Vagina (tissue), 2 donors: Measurements from ENCODE around the gene CCDC85C. TPM values are rescaled to one million over a fixed set of nuclear protein-coding genes. Genes with fewer than 3 reads are reported as not detected.

Experiments
- DNase-seq, 2 donors: peaks; one replicate each; pipeline ENCODE4 v3.0.0-alpha.2; 2017; ENCODE audit errors: extremely low spot score in 2 of 2
- H3K27ac ChIP-seq: fragments of 200-600 bp; sonication (generic); one replicate; pipeline ENCODE4 v1.5.1; 2019
- H3K27me3 ChIP-seq: fragments of 200-600 bp; sonication (generic); one replicate; pipeline ENCODE4 v1.5.1; 2019
- H3K36me3 ChIP-seq, 2 donors: fragments of 200-600 bp; sonication (generic); one replicate each; pipeline ENCODE4 v1.5.1; 2017 to 2019
- H3K4me1 ChIP-seq: fragments of 200-600 bp; sonication (generic); one replicate; pipeline ENCODE4 v1.5.1; 2019
- H3K4me3 ChIP-seq, 2 donors: fragments of 200-600 bp; sonication (generic); 1 replicate in 1 of 2; 2 replicates in 1 of 2; pipeline ENCODE4 v1.5.1; 2016 to 2019
- H3K9me3 ChIP-seq: fragments of 200-600 bp; sonication (generic); one replicate; pipeline ENCODE4 v1.5.1; 2019
- CTCF ChIP-seq, 3 experiments: fragments of 450-650 bp in 2 of 3; fragments of 200-600 bp in 1 of 3; sonication (generic) in 1 of 3; IDR thresholded peaks; one replicate each; pipeline ENCODE4 v1.5.1; 2017 to 2019; ENCODE audit warnings: antibody characterized with exemption in 3 of 3, mild to moderate bottlenecking in 2 of 3, moderate library complexity in 2 of 3
- POLR2A ChIP-seq, 2 donors: fragments of 450-650 bp; IDR thresholded peaks; one replicate each; pipeline ENCODE4 v1.6.1; 2017; ENCODE audit warnings: antibody characterized with exemption in 2 of 2, mild to moderate bottlenecking in 2 of 2, moderate library complexity in 2 of 2
- POLR2AphosphoS5 ChIP-seq, 2 donors: sonication (generic); formaldehyde crosslinking; IDR thresholded peaks; one replicate each; pipeline ENCODE4 v1.9.0; 2017; ENCODE audit warnings: antibody characterized with exemption in 2 of 2, mild to moderate bottlenecking in 2 of 2, low read depth in 1 of 2; ENCODE audit not compliant: insufficient read depth in 1 of 2
- intact Hi-C: fragments of 100-400 bp; cut with DNase I; formaldehyde crosslinking; loops from one replicate; pipeline ENCODE4 v1.15.1; 2023
- total RNA-seq: library from RNA; depleted of rRNA; stranded (reverse); fragments of >200 nt; gene quantifications from one replicate; pipeline ENCODE4 v1.2.3, GENCODE V29; 2016

Gene CCDC85C
- total RNA-seq, 1 donor from 2014 or later: 6.9 TPM

DNA sequence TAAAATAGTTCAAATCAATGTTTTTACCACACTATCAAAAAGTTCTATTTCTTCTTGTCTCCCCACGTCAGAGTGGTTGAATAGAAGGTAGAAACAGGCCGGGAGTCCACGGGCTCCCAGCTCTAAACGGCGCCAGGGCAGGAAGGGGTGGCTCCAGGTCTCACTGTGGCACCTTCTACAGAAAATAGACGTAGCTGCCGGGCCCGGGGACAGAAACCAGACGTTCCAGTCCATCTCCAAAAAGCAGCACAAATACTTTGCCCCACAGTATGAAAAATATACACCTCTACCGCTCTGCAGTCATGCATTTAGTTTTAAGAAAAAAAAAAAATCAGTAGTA lies 91.9 kb downstream of the CCDC85C start:
- intact Hi-C loops: no loop called here
- no peak for TF ChIP-seq POLR2AphosphoS5 (IDR thresholded peaks at IDR 0.05; ENCODE audit: insufficient read depth in 1 of 2, low read depth in 1 of 2)
- TF ChIP-seq CTCF (IDR thresholded peaks at IDR 0.05): no peak
- no peak for TF ChIP-seq POLR2A (IDR thresholded peaks at IDR 0.05)
- H3K9me3 ChIP-seq: no peaks in the 10 kb centered on the region
- H3K4me3 ChIP-seq: no peak overlapping the region
- DNase-seq: no peak
- H3K27ac ChIP-seq: peak overlapping the region; percentile 10
- no peaks in the 10 kb centered on the region for H3K27me3 ChIP-seq
- peaks cover 0 to 52% of the 10 kb centered on the region in 2 donors for H3K36me3 ChIP-seq
- H3K4me1 ChIP-seq: peaks cover 16% of the 10 kb centered on the region

DNA sequence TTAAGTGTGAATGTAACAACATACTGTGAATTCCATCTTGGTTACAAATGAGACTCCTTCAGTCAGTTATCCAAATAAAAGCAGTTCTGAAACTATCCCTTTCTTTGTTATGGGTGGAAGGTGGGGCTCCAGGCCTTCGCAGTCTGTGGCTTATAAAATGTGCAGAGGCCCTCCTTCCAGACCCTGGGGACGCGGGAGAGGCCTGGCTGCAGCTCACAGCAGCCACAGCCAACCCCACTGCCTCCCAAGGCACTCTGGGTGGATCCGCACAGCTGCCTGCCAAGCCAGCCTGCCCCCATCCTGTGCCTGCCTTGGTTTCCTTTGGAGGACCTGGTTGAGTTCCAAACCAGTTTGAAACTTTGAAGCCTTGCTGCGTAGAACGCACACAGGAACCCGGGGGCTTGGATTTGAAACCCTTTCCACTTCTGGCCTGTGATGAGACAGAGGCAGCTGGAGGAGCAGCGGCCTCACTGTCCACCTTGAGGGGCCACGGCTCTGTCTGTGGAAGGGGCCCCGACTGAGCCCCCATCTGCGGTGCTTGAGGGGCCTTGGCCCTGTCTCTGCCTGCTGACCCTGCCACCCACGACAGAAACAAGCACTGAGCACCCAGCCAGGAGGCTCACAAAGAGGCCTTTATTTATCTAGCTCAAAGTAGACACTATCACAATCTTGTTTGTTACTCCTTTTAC lies 92.4 kb downstream of the CCDC85C start:
- H3K27me3 ChIP-seq: no peaks in the 10 kb centered on the region
- no peak for TF ChIP-seq POLR2A (IDR thresholded peaks at IDR 0.05)
- TF ChIP-seq CTCF (IDR thresholded peaks at IDR 0.05): no peak
- no peak for TF ChIP-seq POLR2AphosphoS5 (IDR thresholded peaks at IDR 0.05; ENCODE audit: insufficient read depth in 1 of 2, low read depth in 1 of 2)
- peak; percentile 83 to 84 for DNase-seq
- H3K4me1 ChIP-seq: peaks cover 16% of the 10 kb centered on the region
- intact Hi-C loops: no loop called here
- H3K4me3 ChIP-seq: no peak overlapping the region
- H3K9me3 ChIP-seq: no peaks in the 10 kb centered on the region
- peaks cover 0 to 57% of the 10 kb centered on the region in 2 donors for H3K36me3 ChIP-seq
- H3K27ac ChIP-seq: peak overlapping the region; percentile 10

GRCh38 chr14:99510556-99511139 lies 93.4 kb downstream of the CCDC85C start:
- H3K27ac ChIP-seq: no peak overlapping the region
- H3K4me3 ChIP-seq: no peak overlapping the region
- DNase-seq: peak in 1 of 2 donors; percentile 74

DNA sequence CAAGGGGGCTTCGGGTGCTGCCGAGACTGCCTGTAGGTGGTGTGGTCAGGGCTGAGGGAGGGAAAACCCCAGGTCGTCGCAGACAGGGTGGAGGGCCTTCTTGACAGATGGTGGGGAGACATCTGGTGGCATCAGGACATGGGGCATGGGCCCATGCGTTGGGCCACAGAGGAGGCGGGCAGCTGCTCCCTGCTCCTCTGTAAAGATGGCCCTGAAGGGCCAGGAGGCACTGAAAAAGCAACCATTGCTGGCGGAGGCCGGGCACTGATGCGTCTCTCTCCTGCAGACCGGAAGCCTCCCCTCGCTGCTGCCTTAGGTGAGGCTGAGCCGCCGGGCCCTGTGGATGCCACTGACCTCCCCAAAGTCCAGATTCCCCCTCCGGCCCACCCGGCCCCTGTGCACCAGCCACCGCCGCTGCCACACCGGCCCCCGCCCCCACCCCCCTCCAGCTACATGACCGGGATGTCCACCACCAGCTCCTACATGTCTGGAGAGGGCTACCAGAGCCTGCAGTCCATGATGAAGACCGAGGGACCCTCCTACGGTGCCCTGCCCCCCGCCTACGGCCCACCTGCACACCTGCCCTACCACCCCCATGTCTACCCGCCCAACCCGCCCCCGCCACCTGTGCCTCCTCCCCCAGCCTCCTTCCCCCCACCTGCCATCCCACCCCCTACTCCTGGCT lies 94.0 kb downstream of the CCDC85C start:
- Histone ChIP-seq H3K4me3 (no peak overlapping the region), H3K4me1 (peaks cover 16% of the 10 kb centered on the region), H3K27ac (no peak overlapping the region), H3K9me3 (no peaks in the 10 kb centered on the region), H3K27me3 (no peaks in the 10 kb centered on the region), H3K36me3 (peaks cover 0 to 71% of the 10 kb centered on the region in 2 donors)
- no peak for TF ChIP-seq POLR2A (IDR thresholded peaks at IDR 0.05)
- no peak for TF ChIP-seq CTCF (IDR thresholded peaks at IDR 0.05)
- TF ChIP-seq POLR2AphosphoS5 (IDR thresholded peaks at IDR 0.05; ENCODE audit: insufficient read depth in 1 of 2, low read depth in 1 of 2): no peak
- peak in 1 of 2 donors; percentile 58 for DNase-seq
- intact Hi-C loops: no loop called here

More at GRCh38 chr14:99510556-99511139, 93.4 kb downstream of the CCDC85C start:
- Histone ChIP-seq H3K36me3 (peaks cover 0 to 64% of the 10 kb centered on the region in 2 donors), H3K9me3 (no peaks in the 10 kb centered on the region), H3K4me1 (peaks cover 16% of the 10 kb centered on the region), H3K27me3 (no peaks in the 10 kb centered on the region)
- intact Hi-C loops: no loop called here
- no peak for TF ChIP-seq POLR2A (IDR thresholded peaks at IDR 0.05)
- TF ChIP-seq CTCF (IDR thresholded peaks at IDR 0.05): no peak
- no peak for TF ChIP-seq POLR2AphosphoS5 (IDR thresholded peaks at IDR 0.05; ENCODE audit: insufficient read depth in 1 of 2, low read depth in 1 of 2)
